ENCODE results near the gene COLEC11.

COLEC11 gene

GRCh38 chr2:3620834-3621233 lies 25.9 kb downstream of the COLEC11 start:
- no peaks in the 10 kb centered on the region for H3K9me3 Mint-ChIP-seq
- H3K36me3 Mint-ChIP-seq: no peaks in the 10 kb centered on the region
- no peak overlapping the region for H3K4me3 Mint-ChIP-seq
- DNase-seq (ENCODE audit: low spot score in 2 of 2) (no peak), ATAC-seq (no peak)
- H3K27ac Mint-ChIP-seq: no peak overlapping the region
- H3K4me1 Mint-ChIP-seq: no peaks in the 10 kb centered on the region

DNA sequence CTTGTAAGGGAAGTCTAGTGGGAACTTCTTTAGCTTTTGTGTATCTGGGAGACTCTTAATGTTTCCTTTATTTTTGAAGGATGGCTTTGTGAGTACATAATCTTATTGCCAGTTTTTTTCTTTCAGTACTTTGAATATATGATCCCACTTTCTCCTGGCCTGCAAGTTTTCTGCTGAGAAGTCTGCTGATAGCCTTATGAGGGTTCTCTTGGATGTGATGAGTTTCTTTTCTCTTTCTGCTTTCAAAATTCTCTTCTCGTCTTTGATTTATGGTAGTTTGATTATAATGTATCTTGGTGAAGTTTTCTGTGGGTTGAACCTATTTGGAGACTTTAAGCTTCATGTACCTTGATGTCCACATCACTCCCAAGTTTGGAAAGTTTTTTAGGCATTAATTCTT lies 28.1 kb downstream of the COLEC11 start:
- ATAC-seq: no peak
- Mint-ChIP-seq H3K27ac (no peak overlapping the region), H3K36me3 (no peaks in the 10 kb centered on the region), H3K9me3 (no peaks in the 10 kb centered on the region), H3K4me3 (no peak overlapping the region), H3K4me1 (no peaks in the 10 kb centered on the region)
- DNase-seq (ENCODE audit: low spot score in 2 of 2): no peak

GRCh38 chr2:3624059-3624794 lies 29.3 kb downstream of the COLEC11 start:
- DNase-seq (ENCODE audit: low spot score in 2 of 2) (no peak), ATAC-seq (no peak)
- Mint-ChIP-seq H3K4me3 (no peak overlapping the region), H3K9me3 (no peaks in the 10 kb centered on the region), H3K4me1 (no peaks in the 10 kb centered on the region), H3K27ac (no peak overlapping the region), H3K36me3 (no peaks in the 10 kb centered on the region)

GRCh38 chr2:3625186-3625585 lies 30.3 kb downstream of the COLEC11 start:
- Mint-ChIP-seq H3K4me1 (no peaks in the 10 kb centered on the region), H3K27ac (no peak overlapping the region), H3K9me3 (no peaks in the 10 kb centered on the region), H3K4me3 (no peak overlapping the region), H3K36me3 (no peaks in the 10 kb centered on the region)
- DNase-seq (ENCODE audit: low spot score in 2 of 2) (no peak), ATAC-seq (no peak)

GRCh38 chr2:3626118-3626811 lies 31.4 kb downstream of the COLEC11 start:
- no peak overlapping the region for H3K27ac Mint-ChIP-seq

DNA sequence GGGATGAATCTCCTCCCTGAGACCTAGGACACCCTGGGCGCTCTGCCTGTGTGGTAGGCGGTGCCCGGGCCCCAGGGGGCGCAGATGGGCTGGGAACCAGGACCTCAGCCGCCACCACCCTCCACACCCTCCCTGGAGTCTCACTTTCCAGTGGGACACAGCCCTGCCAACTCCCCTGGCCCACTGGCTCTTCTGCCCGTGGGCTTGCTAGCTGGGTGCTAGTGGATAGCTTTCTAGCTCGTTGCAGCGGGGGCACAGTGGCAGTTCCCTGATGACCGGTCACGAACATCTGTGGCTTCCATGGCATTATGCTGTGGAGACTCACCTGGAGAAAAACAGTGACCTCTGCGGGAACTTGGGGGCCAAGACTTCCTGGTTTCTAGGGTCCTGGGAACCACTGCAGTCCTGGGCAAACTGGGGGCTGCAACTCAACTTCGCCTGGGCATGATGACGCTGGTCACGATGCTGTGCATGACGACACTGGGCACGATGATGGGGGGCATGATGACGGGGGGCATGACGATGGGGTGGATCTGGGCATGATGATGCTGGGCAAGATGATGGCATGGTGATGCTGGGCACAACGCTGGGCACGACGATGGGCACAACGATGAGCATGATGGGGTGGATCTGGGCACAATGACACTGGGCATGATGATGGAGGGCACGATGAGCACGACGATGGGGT lies 32.0 kb downstream of the COLEC11 start:
- DNase-seq (ENCODE audit: low spot score in 2 of 2) (no peak), ATAC-seq (no peak)
- H3K4me1 Mint-ChIP-seq: no peaks in the 10 kb centered on the region
- no peak overlapping the region for H3K27ac Mint-ChIP-seq
- H3K9me3 Mint-ChIP-seq: no peaks in the 10 kb centered on the region
- no peak overlapping the region for H3K4me3 Mint-ChIP-seq
- H3K36me3 Mint-ChIP-seq: no peaks in the 10 kb centered on the region

More at GRCh38 chr2:3626118-3626811, 31.4 kb downstream of the COLEC11 start:
- Mint-ChIP-seq H3K36me3 (no peaks in the 10 kb centered on the region), H3K4me3 (no peak overlapping the region), H3K4me1 (no peaks in the 10 kb centered on the region), H3K9me3 (no peaks in the 10 kb centered on the region)
- DNase-seq (ENCODE audit: low spot score in 2 of 2) (no peak), ATAC-seq (no peak)

DNA sequence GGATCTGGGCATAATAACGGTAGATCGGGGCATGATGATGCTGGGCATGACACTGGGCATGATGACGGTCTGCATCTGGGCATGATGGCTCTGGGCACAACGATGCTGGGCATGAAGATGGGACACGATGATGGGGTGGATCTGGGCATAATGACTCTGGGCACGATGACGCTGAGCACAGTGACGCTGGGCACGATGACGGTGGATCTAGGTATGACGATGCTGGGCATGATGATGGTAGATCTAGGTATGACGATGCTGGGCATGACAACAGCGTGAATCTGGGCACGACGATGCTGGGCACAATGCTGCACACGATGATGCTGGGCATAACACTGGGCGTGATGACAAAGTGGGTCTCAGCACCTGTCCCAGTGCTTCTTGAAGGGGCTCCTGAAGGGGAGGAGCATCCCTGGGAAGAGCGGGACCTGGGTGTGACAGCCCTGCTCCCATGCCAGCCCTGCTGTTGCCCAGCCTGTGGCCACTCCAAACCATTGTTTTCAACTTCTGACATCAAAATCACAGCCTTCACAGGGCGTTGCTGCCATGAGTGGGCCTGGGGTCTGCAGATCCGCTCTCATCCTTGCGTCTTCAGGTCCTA lies 32.7 kb downstream of the COLEC11 start:
- H3K4me3 Mint-ChIP-seq: no peak overlapping the region

DNA sequence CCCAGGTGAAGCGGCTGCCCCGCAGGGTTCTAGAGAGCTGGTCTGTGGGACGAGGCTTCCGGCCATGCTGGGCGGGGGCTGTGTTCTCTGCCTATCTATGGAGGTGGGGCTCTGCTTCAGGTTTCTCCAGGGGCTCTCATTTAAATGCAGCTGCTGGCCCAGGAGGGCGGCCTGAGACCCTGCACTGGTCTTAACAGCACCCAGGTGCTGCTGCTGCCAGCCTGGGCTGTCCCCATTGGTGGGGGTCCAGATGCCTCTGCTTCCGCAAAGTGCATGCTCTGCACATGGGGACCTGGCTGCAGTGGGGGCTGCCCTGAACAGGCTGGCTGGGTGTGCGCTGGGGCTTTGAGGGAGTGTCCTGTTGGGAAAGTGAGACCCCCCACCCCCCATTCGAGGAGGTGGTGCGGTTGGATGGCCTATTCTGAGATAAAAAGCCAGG lies 33.3 kb downstream of the COLEC11 start:
- no peak for ATAC-seq
- H3K27ac Mint-ChIP-seq: no peak overlapping the region
- H3K9me3 Mint-ChIP-seq: no peaks in the 10 kb centered on the region
- no peak overlapping the region for H3K4me3 Mint-ChIP-seq
- no peaks in the 10 kb centered on the region for H3K4me1 Mint-ChIP-seq
- no peaks in the 10 kb centered on the region for H3K36me3 Mint-ChIP-seq
- DNase-seq (ENCODE audit: low spot score in 2 of 2): no peak

More for the DNA sequence above, 32.7 kb downstream of the COLEC11 start:
- DNase-seq (ENCODE audit: low spot score in 2 of 2): no peak
- no peaks in the 10 kb centered on the region for H3K4me1 Mint-ChIP-seq
- no peak overlapping the region for H3K27ac Mint-ChIP-seq
- no peaks in the 10 kb centered on the region for H3K9me3 Mint-ChIP-seq
- no peak for ATAC-seq
- no peaks in the 10 kb centered on the region for H3K36me3 Mint-ChIP-seq

- no peaks in the 10 kb centered on the region for H3K36me3 Mint-ChIP-seq
- DNase-seq (ENCODE audit: low spot score in 2 of 2): no peak
- H3K27ac Mint-ChIP-seq: no peak overlapping the region
- H3K9me3 Mint-ChIP-seq: no peaks in the 10 kb centered on the region
- no peak overlapping the region for H3K4me3 Mint-ChIP-seq
- ATAC-seq: no peak
- H3K4me1 Mint-ChIP-seq: no peaks in the 10 kb centered on the region
These were observed 33.9 kb downstream of the COLEC11 start for GRCh38 chr2:3628800-3629199.

GRCh38 chr2:3630631-3631030 lies 35.7 kb downstream of the COLEC11 start:
- Mint-ChIP-seq H3K4me3 (no peak overlapping the region), H3K9me3 (no peaks in the 10 kb centered on the region), H3K27ac (no peak overlapping the region), H3K4me1 (peaks cover 5% of the 10 kb centered on the region), H3K36me3 (no peaks in the 10 kb centered on the region)
- ATAC-seq (no peak), DNase-seq (ENCODE audit: low spot score in 2 of 2) (no peak)

- DNase-seq (ENCODE audit: low spot score in 2 of 2) (no peak), ATAC-seq (no peak)
- H3K4me3 Mint-ChIP-seq: no peak overlapping the region
- H3K27ac Mint-ChIP-seq: no peak overlapping the region
- H3K4me1 Mint-ChIP-seq: peaks cover 8% of the 10 kb centered on the region
- no peaks in the 10 kb centered on the region for H3K9me3 Mint-ChIP-seq
- H3K36me3 Mint-ChIP-seq: no peaks in the 10 kb centered on the region
These were observed 36.4 kb downstream of the COLEC11 start for GRCh38 chr2:3631161-3631850.

DNA sequence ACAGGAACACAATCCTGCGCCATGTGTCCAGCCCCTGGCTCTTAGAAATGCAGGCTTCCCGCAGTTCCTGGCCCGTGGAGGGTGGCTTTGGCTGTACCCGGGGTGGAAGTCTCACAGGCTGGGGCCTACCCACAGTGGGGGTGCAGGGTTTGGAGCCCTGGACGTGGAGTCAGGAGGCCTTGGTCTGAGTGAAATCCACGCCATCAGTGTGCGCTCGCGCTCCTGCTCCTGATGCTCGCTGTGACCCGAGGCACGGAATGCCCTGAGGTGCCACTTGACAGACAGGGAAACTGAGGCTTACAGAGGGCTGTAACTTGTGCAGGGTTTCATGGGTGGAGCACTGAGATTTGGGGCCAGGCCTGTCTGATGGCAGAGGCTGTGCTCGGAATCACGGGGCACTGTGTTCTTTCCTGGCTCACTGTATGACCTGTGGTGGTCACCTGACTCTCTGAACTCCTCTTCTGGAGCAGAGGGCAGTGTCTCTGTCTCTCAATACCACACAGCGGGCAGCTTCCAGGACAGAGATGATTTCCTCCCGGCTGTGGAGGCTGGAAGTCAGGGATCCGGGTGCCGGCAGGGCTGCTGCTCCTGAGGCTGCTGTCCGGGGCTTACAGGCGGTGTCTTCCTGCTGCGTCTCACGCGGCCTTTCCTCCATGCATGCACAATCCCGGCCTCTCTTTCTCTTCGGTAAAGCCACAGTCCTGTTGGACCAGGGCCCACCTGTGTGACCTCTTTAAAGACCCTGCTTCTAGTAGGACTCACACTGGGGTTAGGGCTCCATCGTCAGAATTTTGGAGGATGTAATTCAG lies 37.1 kb downstream of the COLEC11 start:
- Mint-ChIP-seq H3K4me3 (no peak overlapping the region), H3K36me3 (no peaks in the 10 kb centered on the region), H3K9me3 (no peaks in the 10 kb centered on the region), H3K4me1 (peaks cover 8% of the 10 kb centered on the region), H3K27ac (no peak overlapping the region)
- ATAC-seq (no peak), DNase-seq (ENCODE audit: low spot score in 2 of 2) (no peak)

GRCh38 chr2:3633089-3633981 lies 38.4 kb downstream of the COLEC11 start:
- ATAC-seq: no peak
- no peaks in the 10 kb centered on the region for H3K9me3 Mint-ChIP-seq
- H3K4me3 Mint-ChIP-seq: no peak overlapping the region
- no peaks in the 10 kb centered on the region for H3K36me3 Mint-ChIP-seq
- peaks cover 8% of the 10 kb centered on the region for H3K4me1 Mint-ChIP-seq
- DNase-seq (ENCODE audit: low spot score in 2 of 2): no peak
- H3K27ac Mint-ChIP-seq: no peak overlapping the region
